Measurements from ENCODE around the gene HSPB2. TPM values are rescaled to one million over a fixed set of nuclear protein-coding genes. Genes with fewer than 3 reads are reported as not detected.

The HSPB2 gene
- total and polyA plus RNA-seq, 10 of the 15 experiments (the other 5 are each of a cell fraction or from before 2014, with no cell fraction given) = not detected

DNA sequence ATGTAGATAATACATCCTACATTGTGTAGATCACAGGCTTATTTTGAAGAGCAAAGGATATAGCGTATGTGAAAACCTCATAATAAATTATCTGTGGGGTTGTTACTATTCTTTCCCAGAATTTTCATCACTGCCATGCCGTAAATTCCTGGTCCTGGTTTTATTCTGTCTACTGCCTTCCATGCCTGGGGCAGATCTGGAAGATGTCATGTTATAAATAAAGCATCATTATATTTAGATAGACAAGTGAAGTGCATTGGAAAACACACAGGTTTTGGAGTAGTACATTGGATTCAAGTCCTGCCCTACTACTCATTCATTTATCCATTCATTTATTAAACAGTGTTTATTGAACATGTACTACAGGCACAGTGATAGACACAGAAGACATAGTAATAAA, 8.4 kb downstream of the HSPB2 start:
- no TSS peak for BruUV-seq (replicated peaks)
- CTCF ChIA-PET = no interaction called here
- TF ChIP-seq, protein P1, sequence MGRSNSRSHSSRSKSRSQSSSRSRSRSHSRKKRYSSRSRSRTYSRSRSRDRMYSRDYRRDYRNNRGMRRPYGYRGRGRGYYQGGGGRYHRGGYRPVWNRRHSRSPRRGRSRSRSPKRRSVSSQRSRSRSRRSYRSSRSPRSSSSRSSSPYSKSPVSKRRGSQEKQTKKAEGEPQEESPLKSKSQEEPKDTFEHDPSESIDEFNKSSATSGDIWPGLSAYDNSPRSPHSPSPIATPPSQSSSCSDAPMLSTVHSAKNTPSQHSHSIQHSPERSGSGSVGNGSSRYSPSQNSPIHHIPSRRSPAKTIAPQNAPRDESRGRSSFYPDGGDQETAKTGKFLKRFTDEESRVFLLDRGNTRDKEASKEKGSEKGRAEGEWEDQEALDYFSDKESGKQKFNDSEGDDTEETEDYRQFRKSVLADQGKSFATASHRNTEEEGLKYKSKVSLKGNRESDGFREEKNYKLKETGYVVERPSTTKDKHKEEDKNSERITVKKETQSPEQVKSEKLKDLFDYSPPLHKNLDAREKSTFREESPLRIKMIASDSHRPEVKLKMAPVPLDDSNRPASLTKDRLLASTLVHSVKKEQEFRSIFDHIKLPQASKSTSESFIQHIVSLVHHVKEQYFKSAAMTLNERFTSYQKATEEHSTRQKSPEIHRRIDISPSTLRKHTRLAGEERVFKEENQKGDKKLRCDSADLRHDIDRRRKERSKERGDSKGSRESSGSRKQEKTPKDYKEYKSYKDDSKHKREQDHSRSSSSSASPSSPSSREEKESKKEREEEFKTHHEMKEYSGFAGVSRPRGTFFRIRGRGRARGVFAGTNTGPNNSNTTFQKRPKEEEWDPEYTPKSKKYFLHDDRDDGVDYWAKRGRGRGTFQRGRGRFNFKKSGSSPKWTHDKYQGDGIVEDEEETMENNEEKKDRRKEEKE (IDR thresholded peaks at IDR 0.05) = no peak
- no peak for TF ChIP-seq KDM1A (IDR thresholded peaks at IDR 0.05; ENCODE audit: borderline replicate concordance)
- no peak for TF ChIP-seq KAT2A (conservative IDR thresholded peaks at IDR 0.05; ENCODE audit: control insufficient read depth, low read depth, low read length)
- TF ChIP-seq, protein P2, sequence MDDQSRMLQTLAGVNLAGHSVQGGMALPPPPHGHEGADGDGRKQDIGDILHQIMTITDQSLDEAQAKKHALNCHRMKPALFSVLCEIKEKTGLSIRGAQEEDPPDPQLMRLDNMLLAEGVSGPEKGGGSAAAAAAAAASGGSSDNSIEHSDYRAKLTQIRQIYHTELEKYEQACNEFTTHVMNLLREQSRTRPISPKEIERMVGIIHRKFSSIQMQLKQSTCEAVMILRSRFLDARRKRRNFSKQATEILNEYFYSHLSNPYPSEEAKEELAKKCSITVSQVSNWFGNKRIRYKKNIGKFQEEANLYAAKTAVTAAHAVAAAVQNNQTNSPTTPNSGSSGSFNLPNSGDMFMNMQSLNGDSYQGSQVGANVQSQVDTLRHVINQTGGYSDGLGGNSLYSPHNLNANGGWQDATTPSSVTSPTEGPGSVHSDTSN (IDR thresholded peaks at IDR 0.05; ENCODE audit: insufficient replicate concordance, low read depth, low read length) = no peak
- no peak for TF ChIP-seq HDAC2 (IDR thresholded peaks at IDR 0.05)
- TF ChIP-seq NFIC (IDR thresholded peaks at IDR 0.05; ENCODE audit: low read depth, low read length) = no peak
- TF ChIP-seq, protein P3, sequence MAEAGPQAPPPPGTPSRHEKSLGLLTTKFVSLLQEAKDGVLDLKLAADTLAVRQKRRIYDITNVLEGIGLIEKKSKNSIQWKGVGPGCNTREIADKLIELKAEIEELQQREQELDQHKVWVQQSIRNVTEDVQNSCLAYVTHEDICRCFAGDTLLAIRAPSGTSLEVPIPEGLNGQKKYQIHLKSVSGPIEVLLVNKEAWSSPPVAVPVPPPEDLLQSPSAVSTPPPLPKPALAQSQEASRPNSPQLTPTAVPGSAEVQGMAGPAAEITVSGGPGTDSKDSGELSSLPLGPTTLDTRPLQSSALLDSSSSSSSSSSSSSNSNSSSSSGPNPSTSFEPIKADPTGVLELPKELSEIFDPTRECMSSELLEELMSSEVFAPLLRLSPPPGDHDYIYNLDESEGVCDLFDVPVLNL (IDR thresholded peaks at IDR 0.05; ENCODE audit: low read depth, low read length) = no peak
- no peak for TF ChIP-seq MTA2 (IDR thresholded peaks at IDR 0.05; ENCODE audit: low read depth)

More for the DNA sequence above, 8.4 kb downstream of the HSPB2 start:
- ChIA-PET POLR2A (no interaction called here), RAD21 (ENCODE audit: unreplicated experiment) (no interaction called here), SMC1A (ENCODE audit: uncharacterized antibody, unreplicated experiment) (interaction anchor here (0.6 kb wide), 1 partner anchor 54 kb away, joined by 3 read pairs; no protein-coding TSS in a partner anchor)
- Histone ChIP-seq H4K20me1 (ENCODE audit: control insufficient read depth, insufficient read depth) (no peaks in the 10 kb centered on the region), H3K79me2 (ENCODE audit: control insufficient read depth, insufficient read depth, low read length) (no peaks in the 10 kb centered on the region), H3K4me1 (ENCODE audit: control insufficient read depth, insufficient read depth, low read length) (no peaks in the 10 kb centered on the region), H3K36me3 (ENCODE audit: control insufficient read depth in 2 of 2, insufficient read depth in 2 of 2, low read length in 1 of 2) (no peaks in the 10 kb centered on the region), H3K27ac (ENCODE audit: control insufficient read depth, insufficient read depth) (no peak overlapping the region), H3K4me3 (no peak overlapping the region), H3K9ac (ENCODE audit: control insufficient read depth, insufficient read depth, low read length) (no peak overlapping the region), H3K27me3 (replicated peaks in 1 of 2; ENCODE audit: control insufficient read depth in 2 of 2, insufficient read depth in 2 of 2, low read length in 1 of 2) (no peaks in the 10 kb centered on the region; a peak in 1 of 4 replicates), H3K9me3 (replicated peaks; ENCODE audit: control insufficient read depth, insufficient read depth, low read length) (no peaks in the 10 kb centered on the region), H2AFZ (ENCODE audit: control insufficient read depth, low read depth, low read length) (no peak overlapping the region), H3K4me2 (ENCODE audit: control insufficient read depth, insufficient read depth) (no peak overlapping the region)
- DNase-seq (ENCODE audit: low read depth, low spot score) = no peak
- intact Hi-C loops (cut with micrococcal nuclease; ENCODE audit: unreplicated experiment) = no loop called here
- no peak for FAIRE-seq
- ATAC-seq = no peak
- 72% methylated on average over 2 of the region's 2 CpGs for WGBS (ENCODE audit: insufficient coverage, insufficient replicate concordance, low lambda C conversion rate, missing lambda C conversion rate)
- in situ Hi-C loops (cut with MboI) = no loop called here
